ENCODE results near the gene SH3RF3. TPM values are rescaled to one million over a fixed set of nuclear protein-coding genes. Genes with fewer than 3 reads are reported as not detected.

The SH3RF3 gene
- total and polyA plus RNA-seq, 10 of the 15 experiments (the other 5 are each of a cell fraction or from before 2014, with no cell fraction given), result 0.08 to 8.8 (median 2.3) TPM

DNA sequence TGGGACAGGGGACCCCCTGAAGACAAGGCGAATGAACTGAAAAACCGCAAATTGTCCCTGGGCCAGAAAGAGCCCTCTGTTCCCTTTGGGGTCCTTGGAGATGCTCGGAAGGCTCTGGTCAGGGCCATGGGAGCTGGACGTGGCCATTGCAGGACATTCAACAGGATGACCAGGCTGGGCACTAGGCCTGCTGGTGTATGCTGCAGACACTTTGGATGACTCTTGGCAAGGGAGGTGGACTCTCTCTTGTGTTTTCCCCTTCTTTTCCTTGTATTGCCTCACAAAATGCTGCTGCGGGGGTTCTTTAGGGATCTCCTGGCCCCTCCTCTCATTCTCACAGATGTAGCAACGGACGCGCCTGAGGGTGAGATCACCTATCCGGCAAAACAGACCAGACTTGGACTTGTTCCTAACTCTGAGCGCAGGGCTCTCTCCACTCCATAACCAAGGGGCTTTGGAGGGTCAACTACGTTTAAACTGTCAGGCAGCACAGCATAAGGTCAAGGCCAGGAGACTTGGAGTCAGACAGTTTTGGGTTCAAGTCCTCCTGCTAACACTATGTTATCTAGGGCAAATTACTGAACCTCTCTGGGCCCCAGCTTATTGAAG, 41.8 kb upstream of the SH3RF3 start (continued):
- TF ChIP-seq, protein P1, sequence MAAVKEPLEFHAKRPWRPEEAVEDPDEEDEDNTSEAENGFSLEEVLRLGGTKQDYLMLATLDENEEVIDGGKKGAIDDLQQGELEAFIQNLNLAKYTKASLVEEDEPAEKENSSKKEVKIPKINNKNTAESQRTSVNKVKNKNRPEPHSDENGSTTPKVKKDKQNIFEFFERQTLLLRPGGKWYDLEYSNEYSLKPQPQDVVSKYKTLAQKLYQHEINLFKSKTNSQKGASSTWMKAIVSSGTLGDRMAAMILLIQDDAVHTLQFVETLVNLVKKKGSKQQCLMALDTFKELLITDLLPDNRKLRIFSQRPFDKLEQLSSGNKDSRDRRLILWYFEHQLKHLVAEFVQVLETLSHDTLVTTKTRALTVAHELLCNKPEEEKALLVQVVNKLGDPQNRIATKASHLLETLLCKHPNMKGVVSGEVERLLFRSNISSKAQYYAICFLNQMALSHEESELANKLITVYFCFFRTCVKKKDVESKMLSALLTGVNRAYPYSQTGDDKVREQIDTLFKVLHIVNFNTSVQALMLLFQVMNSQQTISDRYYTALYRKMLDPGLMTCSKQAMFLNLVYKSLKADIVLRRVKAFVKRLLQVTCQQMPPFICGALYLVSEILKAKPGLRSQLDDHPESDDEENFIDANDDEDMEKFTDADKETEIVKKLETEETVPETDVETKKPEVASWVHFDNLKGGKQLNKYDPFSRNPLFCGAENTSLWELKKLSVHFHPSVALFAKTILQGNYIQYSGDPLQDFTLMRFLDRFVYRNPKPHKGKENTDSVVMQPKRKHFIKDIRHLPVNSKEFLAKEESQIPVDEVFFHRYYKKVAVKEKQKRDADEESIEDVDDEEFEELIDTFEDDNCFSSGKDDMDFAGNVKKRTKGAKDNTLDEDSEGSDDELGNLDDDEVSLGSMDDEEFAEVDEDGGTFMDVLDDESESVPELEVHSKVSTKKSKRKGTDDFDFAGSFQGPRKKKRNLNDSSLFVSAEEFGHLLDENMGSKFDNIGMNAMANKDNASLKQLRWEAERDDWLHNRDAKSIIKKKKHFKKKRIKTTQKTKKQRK (IDR thresholded peaks at IDR 0.05; ENCODE audit: low read depth, low read length), result no peak
- no peak for TF ChIP-seq ATF7 (IDR thresholded peaks at IDR 0.05; ENCODE audit: low read depth)
- TF ChIP-seq, protein P2, sequence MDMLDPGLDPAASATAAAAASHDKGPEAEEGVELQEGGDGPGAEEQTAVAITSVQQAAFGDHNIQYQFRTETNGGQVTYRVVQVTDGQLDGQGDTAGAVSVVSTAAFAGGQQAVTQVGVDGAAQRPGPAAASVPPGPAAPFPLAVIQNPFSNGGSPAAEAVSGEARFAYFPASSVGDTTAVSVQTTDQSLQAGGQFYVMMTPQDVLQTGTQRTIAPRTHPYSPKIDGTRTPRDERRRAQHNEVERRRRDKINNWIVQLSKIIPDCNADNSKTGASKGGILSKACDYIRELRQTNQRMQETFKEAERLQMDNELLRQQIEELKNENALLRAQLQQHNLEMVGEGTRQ (IDR thresholded peaks at IDR 0.05; ENCODE audit: borderline replicate concordance, low read depth, low read length), result no peak
- TF ChIP-seq ESRRA (IDR thresholded peaks at IDR 0.05; ENCODE audit: low read length), result no peak
- no peak for TF ChIP-seq NRF1 (conservative IDR thresholded peaks at IDR 0.05; ENCODE audit: low read depth, low read length)
- no peak for TF ChIP-seq FOXK2 (IDR thresholded peaks at IDR 0.05)
- TF ChIP-seq ZNF384 (IDR thresholded peaks at IDR 0.05; ENCODE audit: borderline replicate concordance, low read depth, low read length), result no peak
- no peak for TF ChIP-seq MEF2B (IDR thresholded peaks at IDR 0.05; ENCODE audit: partially characterized antibody, poor library complexity, severe bottlenecking)
- TF ChIP-seq KLF5 (IDR thresholded peaks at IDR 0.05; ENCODE audit: partially characterized antibody), result no peak
- TF ChIP-seq STAT1 (conservative IDR thresholded peaks at IDR 0.05), result no peak

All from GM12878 (cell line).